Ovary (tissue), 3 donors: ENCODE data around the gene CASP2.

Experiments
- EP300 ChIP-seq: sonication (generic); formaldehyde crosslinking; IDR thresholded peaks from one replicate; pipeline ENCODE4 v1.6.1; 2017; ENCODE audit warnings: antibody characterized with exemption
- POLR2A ChIP-seq: fragments of 450-650 bp; IDR thresholded peaks from one replicate; pipeline ENCODE4 v1.6.1; 2017; ENCODE audit warnings: antibody characterized with exemption, mild to moderate bottlenecking, moderate library complexity
- TF ChIP-seq, protein P1 (sequence below), 3 donors: fragments of 450-650 bp in 2 of 3; fragments of 200-600 bp in 1 of 3; IDR thresholded peaks; one replicate each; pipeline versions ENCODE4 v1.5.1 to v1.8.0; 2016 to 2022; ENCODE audit warnings: antibody characterized with exemption in 3 of 3, mild to moderate bottlenecking in 1 of 3
- donor health status: DM: no; HTN: no; CAD: no.

DNA sequence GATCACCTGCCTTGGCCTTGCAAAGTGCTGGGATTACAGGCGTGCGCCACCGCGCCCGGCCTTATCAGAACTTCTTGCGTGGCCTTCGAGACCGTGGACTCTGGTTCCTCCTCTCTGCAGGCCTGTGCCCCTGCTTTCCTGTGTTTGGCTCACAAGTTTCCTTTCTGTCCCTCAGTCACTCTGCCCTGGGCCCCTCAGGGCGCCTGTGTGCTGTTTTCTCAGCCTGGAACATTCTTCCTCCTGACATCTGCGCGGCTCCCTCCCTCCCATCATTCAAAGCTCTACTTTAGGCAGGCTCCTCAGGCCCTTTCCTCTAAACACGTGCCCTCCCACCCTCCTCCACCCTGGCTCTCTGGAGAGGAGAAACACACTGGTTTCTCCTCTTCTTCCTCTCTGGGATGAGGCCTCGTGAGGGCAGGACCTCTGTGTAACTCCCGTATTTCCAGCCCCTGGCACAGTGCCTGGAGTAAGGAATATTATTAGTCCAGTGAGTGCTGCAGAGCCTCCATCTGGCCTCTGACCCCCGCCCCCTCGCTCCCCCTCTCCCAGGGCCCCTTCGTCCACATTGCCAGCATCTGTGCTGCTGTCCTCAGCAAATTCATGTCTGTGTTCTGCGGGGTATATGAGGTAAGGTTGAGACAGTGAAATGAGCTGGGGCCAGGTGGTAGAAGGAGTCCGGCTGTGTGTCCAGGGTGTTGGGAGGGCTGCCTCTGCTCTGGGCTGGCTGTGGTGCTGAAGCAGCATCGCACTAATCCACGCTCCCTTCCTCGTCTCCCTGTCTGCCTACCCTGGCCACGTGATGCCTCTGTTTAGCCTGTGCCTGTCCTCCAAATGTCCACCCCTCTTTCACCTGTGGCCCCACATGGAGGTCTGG is 34.8 kb downstream of the CASP2 start:
- TF ChIP-seq, protein P1, sequence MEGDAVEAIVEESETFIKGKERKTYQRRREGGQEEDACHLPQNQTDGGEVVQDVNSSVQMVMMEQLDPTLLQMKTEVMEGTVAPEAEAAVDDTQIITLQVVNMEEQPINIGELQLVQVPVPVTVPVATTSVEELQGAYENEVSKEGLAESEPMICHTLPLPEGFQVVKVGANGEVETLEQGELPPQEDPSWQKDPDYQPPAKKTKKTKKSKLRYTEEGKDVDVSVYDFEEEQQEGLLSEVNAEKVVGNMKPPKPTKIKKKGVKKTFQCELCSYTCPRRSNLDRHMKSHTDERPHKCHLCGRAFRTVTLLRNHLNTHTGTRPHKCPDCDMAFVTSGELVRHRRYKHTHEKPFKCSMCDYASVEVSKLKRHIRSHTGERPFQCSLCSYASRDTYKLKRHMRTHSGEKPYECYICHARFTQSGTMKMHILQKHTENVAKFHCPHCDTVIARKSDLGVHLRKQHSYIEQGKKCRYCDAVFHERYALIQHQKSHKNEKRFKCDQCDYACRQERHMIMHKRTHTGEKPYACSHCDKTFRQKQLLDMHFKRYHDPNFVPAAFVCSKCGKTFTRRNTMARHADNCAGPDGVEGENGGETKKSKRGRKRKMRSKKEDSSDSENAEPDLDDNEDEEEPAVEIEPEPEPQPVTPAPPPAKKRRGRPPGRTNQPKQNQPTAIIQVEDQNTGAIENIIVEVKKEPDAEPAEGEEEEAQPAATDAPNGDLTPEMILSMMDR (IDR thresholded peaks at IDR 0.05) = no peak
- no peak for TF ChIP-seq POLR2A
- no peak for TF ChIP-seq EP300
